Measurements from ENCODE around the gene RNASEH2B. TPM values are rescaled to one million over a fixed set of nuclear protein-coding genes. Genes with fewer than 3 reads are reported as not detected.

Gene RNASEH2B
- total RNA-seq, 1 experiment from 2014 or later, result 80.7 TPM

GRCh38 chr13:51005566-51005965, 96.0 kb downstream of the RNASEH2B start:
- DNase-seq (ENCODE audit: low spot score), result no peak
- POLR2A ChIA-PET (ENCODE audit: low non-redundant PET), result no interaction called here
- Histone ChIP-seq H3K36me3 (ENCODE audit: insufficient read depth, low read length, poor library complexity, severe bottlenecking) (no peaks in the 10 kb centered on the region), H3K4me1 (ENCODE audit: insufficient read depth, low read length, poor library complexity, severe bottlenecking) (peaks cover 10% of the 10 kb centered on the region), H3K27ac (ENCODE audit: low read depth, low read length, poor library complexity, severe bottlenecking) (no peak overlapping the region), H3K9me3 (ENCODE audit: low read depth, low read length, poor library complexity, severe bottlenecking) (no peaks in the 10 kb centered on the region), H3K27me3 (replicated peaks; ENCODE audit: insufficient read depth, low read depth, low read length, poor library complexity) (no peaks in the 10 kb centered on the region), H3K4me3 (ENCODE audit: low read depth, low read length, poor library complexity, severe bottlenecking) (no peak overlapping the region)
- no TSS peak for BruUV-seq (replicated peaks)
- TF ChIP-seq EZH2 (IDR thresholded peaks at IDR 0.05; ENCODE audit: borderline replicate concordance, low read depth, low read length, poor library complexity, severe bottlenecking) (no peak), CTCF (conservative IDR thresholded peaks at IDR 0.05; ENCODE audit: low read depth, low read length) (no peak)
- intact Hi-C loops (cut with micrococcal nuclease; ENCODE audit: unreplicated experiment), result no loop called here
- CTCF ChIA-PET, result no interaction called here

Other genes with a start within 250 kb of the RNASEH2B start
- not detected in 2 replicates for gene DLEU7, start 66.1 kb upstream of the RNASEH2B start, total RNA-seq (2021)
- not detected in 2 replicates for gene C13orf42, start 201.5 kb downstream of the RNASEH2B start, total RNA-seq (2021)